Measurements from ENCODE around the gene PIAS3. TPM values are rescaled to one million over a fixed set of nuclear protein-coding genes. Genes with fewer than 3 reads are reported as not detected.

Gene PIAS3
- total and polyA plus RNA-seq, 5 donors from 2014 or later, result 8.8 to 21.9 (median 12.6) TPM

DNA sequence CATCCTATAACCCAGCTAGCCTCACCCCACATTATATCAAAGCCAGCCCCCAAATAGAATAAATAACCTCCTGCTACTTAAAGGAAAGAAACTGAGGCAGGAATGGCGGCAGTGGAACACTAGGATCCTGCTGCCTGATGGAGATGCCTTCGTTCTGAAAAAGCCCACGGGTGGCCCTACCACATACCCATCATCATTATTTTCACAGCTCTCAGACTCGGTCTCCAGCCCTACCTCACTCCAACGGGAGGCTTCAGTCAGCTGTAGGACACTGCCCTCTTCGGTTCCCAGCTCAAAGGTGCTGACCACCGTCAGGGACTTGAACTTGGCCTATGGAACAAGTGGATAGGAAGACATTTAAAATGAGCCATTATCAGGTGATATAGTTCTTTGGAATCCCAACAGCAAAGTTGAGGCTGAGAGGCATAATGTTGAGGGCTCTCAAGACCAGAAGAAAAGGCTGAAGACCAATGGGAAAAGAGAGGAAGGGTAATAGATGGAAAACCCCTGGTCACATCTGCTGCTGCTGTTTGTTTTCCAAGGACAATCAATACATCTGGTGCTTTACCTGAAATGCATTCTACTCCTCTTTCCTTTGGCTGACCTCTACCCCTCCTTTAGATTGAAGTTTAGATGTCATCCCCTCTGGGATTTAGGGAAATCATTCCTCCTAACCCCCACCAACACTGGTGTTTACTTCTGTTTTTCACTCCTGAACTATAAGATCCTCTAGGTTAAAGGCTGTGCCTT, 34.6 kb upstream of the PIAS3 start:
- H3K4me3 ChIP-seq (ENCODE audit: low read depth, low read length), result no peak overlapping the region
- H3K27ac Mint-ChIP-seq, result peak overlapping the region in 1 of 3 donors; percentile 22
- H3K36me3 ChIP-seq (ENCODE audit: control insufficient read depth, insufficient read depth, low read length), result no peaks in the 10 kb centered on the region

DNA sequence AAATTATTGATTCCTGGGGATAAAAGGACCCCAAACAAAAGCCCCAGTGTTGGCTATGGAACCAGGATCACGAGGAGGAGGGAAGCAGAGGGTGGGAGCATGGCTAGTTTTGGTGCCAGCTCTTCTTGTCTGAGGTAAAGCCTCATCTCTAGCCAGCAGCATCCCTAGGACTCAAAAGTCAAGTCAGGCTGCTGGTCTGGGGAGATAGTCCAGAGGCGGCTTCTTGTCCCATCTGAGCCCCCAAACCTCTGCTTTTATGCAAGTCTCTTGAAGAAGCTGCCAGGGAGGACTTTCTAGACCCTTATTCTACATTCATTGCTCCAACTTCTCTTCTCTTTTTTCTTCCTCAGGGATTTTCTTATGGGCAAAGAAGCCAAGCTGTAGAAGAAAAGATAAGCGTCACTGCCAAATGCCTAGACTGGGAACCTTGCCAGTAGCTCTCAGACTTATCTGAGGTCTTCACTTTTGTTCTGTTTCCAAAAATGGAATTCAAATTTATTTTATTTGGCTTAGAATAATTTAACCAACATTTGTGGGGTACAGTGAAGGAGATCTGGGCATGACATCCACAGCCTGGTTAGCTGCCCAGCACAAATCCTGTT, 33.7 kb upstream of the PIAS3 start:
- H3K4me1 ChIP-seq (ENCODE audit: control insufficient read depth, insufficient read depth, low read length, poor library complexity, severe bottlenecking), result no peaks in the 10 kb centered on the region
- peaks cover 12% of the 10 kb centered on the region for H3K36me3 Mint-ChIP-seq
- no peaks in the 10 kb centered on the region for H3K9me3 ChIP-seq (ENCODE audit: control insufficient read depth in 2 of 2, low read length in 2 of 2)
- no peaks in the 10 kb centered on the region for H3K4me1 Mint-ChIP-seq
- no peak overlapping the region for H3K27ac ChIP-seq (ENCODE audit: insufficient read depth, low read length, poor library complexity, severe bottlenecking)
- no peak for DNase-seq
- ATAC-seq (ENCODE audit: low read depth in 2 of 2), result no peak
- H3K4me3 ChIP-seq (ENCODE audit: low read depth, low read length), result no peak overlapping the region
- H3K4me3 Mint-ChIP-seq, result no peak overlapping the region
- no peaks in the 10 kb centered on the region for H3K36me3 ChIP-seq (ENCODE audit: control insufficient read depth, insufficient read depth, low read length)
- no peaks in the 10 kb centered on the region for H3K27me3 ChIP-seq (ENCODE audit: control insufficient read depth, insufficient read depth, low read length)
- H3K27ac Mint-ChIP-seq, result no peak overlapping the region
- H3K27me3 Mint-ChIP-seq, result peaks cover 7% of the 10 kb centered on the region
- no peaks in the 10 kb centered on the region for H3K9me3 Mint-ChIP-seq

More for the DNA sequence above, 34.6 kb upstream of the PIAS3 start:
- H3K9me3 ChIP-seq (ENCODE audit: control insufficient read depth in 2 of 2, low read length in 2 of 2), result no peaks in the 10 kb centered on the region
- Mint-ChIP-seq H3K4me1 (no peaks in the 10 kb centered on the region), H3K4me3 (no peak overlapping the region), H3K9me3 (no peaks in the 10 kb centered on the region), H3K36me3 (peaks cover 15% of the 10 kb centered on the region), H3K27me3 (peaks cover 3% of the 10 kb centered on the region)
- DNase-seq (no peak), ATAC-seq (ENCODE audit: low read depth in 2 of 2) (no peak)
- no peaks in the 10 kb centered on the region for H3K27me3 ChIP-seq (ENCODE audit: control insufficient read depth, insufficient read depth, low read length)
- no peak overlapping the region for H3K27ac ChIP-seq (ENCODE audit: insufficient read depth, low read length, poor library complexity, severe bottlenecking)
- no peaks in the 10 kb centered on the region for H3K4me1 ChIP-seq (ENCODE audit: control insufficient read depth, insufficient read depth, low read length, poor library complexity, severe bottlenecking)

DNA sequence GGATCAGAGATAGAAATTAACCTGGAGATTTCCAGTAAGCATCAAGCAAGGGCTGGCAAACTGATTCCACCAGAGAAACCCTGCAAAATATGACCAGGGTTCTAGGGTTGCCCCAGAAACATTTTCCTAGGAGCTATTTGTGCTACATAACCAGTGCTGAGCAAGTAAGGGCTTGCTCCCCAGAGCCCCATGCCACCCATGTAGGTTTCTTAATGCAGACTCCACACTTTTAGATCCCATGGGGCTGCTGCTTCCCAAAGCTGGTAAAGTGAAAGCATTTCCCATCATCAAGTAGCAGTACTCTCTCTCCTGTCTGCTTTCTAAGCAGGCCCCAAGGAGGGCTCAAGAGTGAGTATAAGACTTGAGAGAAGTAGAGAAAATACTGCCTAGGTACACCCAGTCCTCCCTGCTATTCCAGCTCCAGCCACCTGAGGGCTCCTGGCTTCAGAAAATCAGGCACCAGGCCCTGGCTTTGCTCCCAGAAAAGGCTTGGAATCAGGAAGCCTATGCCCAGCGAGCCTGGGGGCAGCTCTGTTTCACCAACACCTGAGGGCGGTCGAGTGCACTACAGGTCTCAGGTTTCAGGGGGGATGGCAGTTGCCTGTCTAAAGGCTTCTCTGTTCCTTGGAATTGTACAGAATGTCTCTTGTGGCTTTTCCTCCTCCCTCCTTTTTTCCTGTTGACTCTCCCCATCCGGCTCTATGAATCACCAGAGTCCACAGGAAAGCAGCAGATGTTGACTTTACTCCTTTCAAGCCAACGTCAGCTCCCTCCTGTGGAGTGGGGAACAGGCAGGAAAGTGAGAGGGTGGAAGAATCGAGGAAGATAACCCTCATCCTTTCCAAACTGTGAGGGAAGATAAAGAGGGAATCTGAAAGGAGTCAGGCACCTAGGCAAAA, 33.0 kb upstream of the PIAS3 start:
- Mint-ChIP-seq H3K4me1 (peaks cover 0 to 1% (median under 1%) of the 10 kb centered on the region in 4 donors), H3K36me3 (peaks cover 6% of the 10 kb centered on the region), H3K9me3 (no peaks in the 10 kb centered on the region), H3K4me3 (no peak overlapping the region), H3K27ac (no peak overlapping the region), H3K27me3 (peaks cover 9% of the 10 kb centered on the region)
- Histone ChIP-seq H3K4me1 (ENCODE audit: control insufficient read depth, insufficient read depth, low read length, poor library complexity, severe bottlenecking) (no peaks in the 10 kb centered on the region), H3K36me3 (ENCODE audit: control insufficient read depth, insufficient read depth, low read length) (no peaks in the 10 kb centered on the region), H3K9me3 (ENCODE audit: control insufficient read depth in 2 of 2, low read length in 2 of 2) (no peaks in the 10 kb centered on the region), H3K4me3 (ENCODE audit: low read depth, low read length) (no peak overlapping the region), H3K27me3 (ENCODE audit: control insufficient read depth, insufficient read depth, low read length) (no peaks in the 10 kb centered on the region), H3K27ac (ENCODE audit: insufficient read depth, low read length, poor library complexity, severe bottlenecking) (no peak overlapping the region)
- ATAC-seq (ENCODE audit: low read depth in 2 of 2) (peak; percentile 58 to 64), DNase-seq (peak; percentile 23 to 60 (median 42))

- no peak overlapping the region for H3K27ac Mint-ChIP-seq
- ATAC-seq (ENCODE audit: low read depth in 2 of 2) (no peak), DNase-seq (no peak)
- Histone ChIP-seq H3K4me1 (ENCODE audit: control insufficient read depth, insufficient read depth, low read length, poor library complexity, severe bottlenecking) (peaks cover 5% of the 10 kb centered on the region), H3K36me3 (ENCODE audit: control insufficient read depth, insufficient read depth, low read length) (no peaks in the 10 kb centered on the region), H3K9me3 (ENCODE audit: control insufficient read depth in 2 of 2, low read length in 2 of 2) (no peaks in the 10 kb centered on the region), H3K4me3 (ENCODE audit: low read depth, low read length) (no peak overlapping the region), H3K27me3 (ENCODE audit: control insufficient read depth, insufficient read depth, low read length) (no peaks in the 10 kb centered on the region), H3K27ac (ENCODE audit: insufficient read depth, low read length, poor library complexity, severe bottlenecking) (no peak overlapping the region)
- no peak overlapping the region for H3K4me3 Mint-ChIP-seq
- peaks cover 0 to 6% (median 4%) of the 10 kb centered on the region in 4 donors for H3K4me1 Mint-ChIP-seq
- no peaks in the 10 kb centered on the region for H3K9me3 Mint-ChIP-seq
- H3K27me3 Mint-ChIP-seq, result peaks cover 15% of the 10 kb centered on the region
- H3K36me3 Mint-ChIP-seq, result no peaks in the 10 kb centered on the region
Observed at GRCh38 chr1:145891143-145891542, 32.3 kb upstream of the PIAS3 start.

- Mint-ChIP-seq H3K27me3 (peaks cover 27% of the 10 kb centered on the region), H3K36me3 (no peaks in the 10 kb centered on the region), H3K27ac (no peak overlapping the region), H3K4me3 (no peak overlapping the region), H3K4me1 (peaks cover 0 to 17% (median 11%) of the 10 kb centered on the region in 4 donors), H3K9me3 (no peaks in the 10 kb centered on the region)
- no peak overlapping the region for H3K4me3 ChIP-seq (ENCODE audit: low read depth, low read length)
- peaks cover 11% of the 10 kb centered on the region for H3K4me1 ChIP-seq (ENCODE audit: control insufficient read depth, insufficient read depth, low read length, poor library complexity, severe bottlenecking)
- H3K27ac ChIP-seq (ENCODE audit: insufficient read depth, low read length, poor library complexity, severe bottlenecking), result no peak overlapping the region
- ATAC-seq (ENCODE audit: low read depth in 2 of 2), result no peak
- H3K36me3 ChIP-seq (ENCODE audit: control insufficient read depth, insufficient read depth, low read length), result no peaks in the 10 kb centered on the region
- DNase-seq, result no peak
- peaks cover 3% of the 10 kb centered on the region for H3K27me3 ChIP-seq (ENCODE audit: control insufficient read depth, insufficient read depth, low read length)
- no peaks in the 10 kb centered on the region for H3K9me3 ChIP-seq (ENCODE audit: control insufficient read depth in 2 of 2, low read length in 2 of 2)
Observed at GRCh38 chr1:145889722-145890121, 30.8 kb upstream of the PIAS3 start.

- peaks cover 45% of the 10 kb centered on the region for H3K27me3 Mint-ChIP-seq
- Histone ChIP-seq H3K9me3 (ENCODE audit: control insufficient read depth in 2 of 2, low read length in 2 of 2) (no peaks in the 10 kb centered on the region), H3K36me3 (ENCODE audit: control insufficient read depth, insufficient read depth, low read length) (no peaks in the 10 kb centered on the region), H3K27me3 (ENCODE audit: control insufficient read depth, insufficient read depth, low read length) (peaks cover 14% of the 10 kb centered on the region), H3K27ac (ENCODE audit: insufficient read depth, low read length, poor library complexity, severe bottlenecking) (no peak overlapping the region), H3K4me1 (ENCODE audit: control insufficient read depth, insufficient read depth, low read length, poor library complexity, severe bottlenecking) (peaks cover 11% of the 10 kb centered on the region), H3K4me3 (ENCODE audit: low read depth, low read length) (no peak overlapping the region)
- H3K27ac Mint-ChIP-seq, result no peak overlapping the region
- no peak for DNase-seq
- no peak for ATAC-seq (ENCODE audit: low read depth in 2 of 2)
- no peaks in the 10 kb centered on the region for H3K9me3 Mint-ChIP-seq
- no peaks in the 10 kb centered on the region for H3K36me3 Mint-ChIP-seq
- peaks cover 0 to 21% (median 11%) of the 10 kb centered on the region in 4 donors for H3K4me1 Mint-ChIP-seq
- peak overlapping the region in 3 of 4 donors; percentile 27 to 89 (median 43) for H3K4me3 Mint-ChIP-seq
Observed at GRCh38 chr1:145887631-145888030, 28.8 kb upstream of the PIAS3 start.

DNA sequence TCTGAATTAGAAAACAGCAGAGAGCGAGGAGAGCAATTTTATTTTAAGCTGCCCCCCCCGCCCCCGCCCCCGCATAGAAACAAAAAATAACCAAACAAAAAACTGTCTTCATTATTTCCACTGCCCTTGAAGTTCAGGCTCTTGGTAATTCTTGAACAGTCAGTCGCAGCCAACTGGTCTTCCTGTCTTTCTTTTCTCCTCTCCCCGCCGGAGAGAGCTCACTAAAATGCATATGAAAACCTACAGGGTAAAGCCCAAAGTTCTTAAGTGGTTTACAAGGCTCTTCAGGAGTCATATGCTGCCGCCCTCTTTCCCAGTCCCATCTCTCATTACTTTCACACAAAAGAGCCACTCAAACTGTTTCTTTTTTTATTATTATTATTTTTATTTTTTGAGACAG, 27.9 kb upstream of the PIAS3 start:
- ATAC-seq (ENCODE audit: low read depth in 2 of 2) (no peak), DNase-seq (no peak)
- peak overlapping the region; percentile 24 to 76 (median 72) for H3K4me3 Mint-ChIP-seq
- H3K27ac Mint-ChIP-seq, result no peak overlapping the region
- Histone ChIP-seq H3K27ac (ENCODE audit: insufficient read depth, low read length, poor library complexity, severe bottlenecking) (no peak overlapping the region), H3K27me3 (ENCODE audit: control insufficient read depth, insufficient read depth, low read length) (peaks cover 14% of the 10 kb centered on the region), H3K4me1 (ENCODE audit: control insufficient read depth, insufficient read depth, low read length, poor library complexity, severe bottlenecking) (peaks cover 11% of the 10 kb centered on the region), H3K4me3 (ENCODE audit: low read depth, low read length) (no peak overlapping the region), H3K9me3 (ENCODE audit: control insufficient read depth in 2 of 2, low read length in 2 of 2) (no peaks in the 10 kb centered on the region), H3K36me3 (ENCODE audit: control insufficient read depth, insufficient read depth, low read length) (no peaks in the 10 kb centered on the region)
- no peaks in the 10 kb centered on the region for H3K9me3 Mint-ChIP-seq
- H3K36me3 Mint-ChIP-seq, result no peaks in the 10 kb centered on the region
- H3K27me3 Mint-ChIP-seq, result peaks cover 52% of the 10 kb centered on the region
- peaks cover 0 to 21% (median 11%) of the 10 kb centered on the region in 4 donors for H3K4me1 Mint-ChIP-seq

Measured in CD4-positive, CD25-positive, alpha-beta regulatory T cell (primary cell).